NT2/D1 (cell line): ENCODE data around the gene NUBP1.
"Not testable (repeated sequence)": the region's sequence is repeated elsewhere in the genome, so short reads cannot be mapped to it uniquely, and the experiment has no call there.

ENCODE experiments used
- DNase-seq: peaks from one replicate; pipeline ENCODE4 v3.0.0-alpha.2; 2011; ENCODE audit warnings: low read depth, low spot score
- H3K27me3 ChIP-seq: 2 replicates; pipeline ENCODE4 v1.6.0; 2011; ENCODE audit warnings: mild to moderate bottlenecking; ENCODE audit not compliant: insufficient read length, insufficient read depth
- H3K36me3 ChIP-seq: 2 replicates; pipeline ENCODE4 v1.6.1; 2011; ENCODE audit warnings: mild to moderate bottlenecking, low read length, mixed read lengths; ENCODE audit not compliant: insufficient read depth, insufficient read length
- H3K4me1 ChIP-seq: 2 replicates; pipeline ENCODE4 v1.5.1; 2011; ENCODE audit not compliant: insufficient read depth, insufficient read length
- H3K4me3 ChIP-seq: 2 replicates; pipeline ENCODE4 v1.5.1; 2011; ENCODE audit warnings: low read depth; ENCODE audit not compliant: insufficient read length
- H3K9ac ChIP-seq: 2 replicates; pipeline ENCODE4 v1.6.0; 2011; ENCODE audit warnings: low read depth; ENCODE audit not compliant: insufficient read length
- H3K9me3 ChIP-seq: 2 replicates; pipeline ENCODE4 v1.5.1; 2011; ENCODE audit warnings: mild to moderate bottlenecking, low read length; ENCODE audit not compliant: insufficient read depth
- SUZ12 ChIP-seq: IDR thresholded peaks from 2 replicates; pipeline ENCODE4 v1.6.1; 2011; ENCODE audit not compliant: insufficient read length, insufficient read depth; ENCODE audit errors: extremely low read depth
- YY1 ChIP-seq: IDR thresholded peaks from 2 replicates; pipeline ENCODE4 v1.6.1; 2011; ENCODE audit not compliant: insufficient read length, insufficient read depth
- ZNF274 ChIP-seq: IDR thresholded peaks from 2 replicates; pipeline ENCODE4 v1.6.1; 2011; ENCODE audit warnings: mild to moderate bottlenecking, low read depth, low read length

The NUBP1 gene

DNA sequence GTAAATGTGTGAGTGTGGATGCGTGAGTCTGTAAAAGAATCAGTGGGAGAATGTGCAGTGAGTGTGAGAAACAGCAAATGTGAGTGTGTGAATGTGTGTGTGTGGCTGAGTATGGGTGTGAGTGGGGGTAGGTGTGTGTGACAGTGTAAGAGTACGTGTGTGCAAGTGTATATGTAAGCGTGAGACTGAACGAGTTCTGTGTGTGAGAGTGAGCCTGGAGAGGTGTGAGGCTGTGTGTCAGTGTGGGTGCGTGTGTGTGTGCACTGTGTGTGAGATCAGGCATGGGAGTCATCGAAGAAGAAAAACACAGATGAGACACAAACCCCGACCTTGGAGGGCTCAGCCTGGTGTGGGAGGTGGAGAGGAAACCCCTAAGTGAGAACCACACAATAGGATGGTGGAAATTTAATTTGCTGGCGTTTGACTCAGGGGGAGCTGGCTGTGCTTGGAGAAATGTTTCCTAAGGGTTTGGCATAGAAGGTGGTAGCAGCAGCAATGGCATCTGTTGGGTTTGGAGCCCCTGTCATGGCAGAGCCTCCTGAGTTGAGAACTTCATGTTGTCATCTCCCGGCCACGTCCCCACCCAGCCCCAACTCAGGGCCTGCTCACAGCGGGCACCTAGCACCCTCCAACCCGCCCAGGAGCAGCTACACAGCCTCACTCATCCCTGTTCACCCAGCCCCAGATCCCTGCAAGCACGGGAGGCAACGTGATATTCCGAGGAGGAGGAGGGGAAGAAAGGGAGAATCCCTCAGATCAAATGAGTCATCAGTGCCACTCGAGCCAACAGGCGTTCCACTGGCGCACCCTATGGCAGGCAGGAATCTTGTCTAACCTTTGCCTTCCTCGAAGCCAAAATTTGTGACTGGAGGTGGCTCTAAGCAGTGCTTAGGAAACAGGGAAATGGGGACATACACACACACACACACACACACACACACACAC, 14.3 kb upstream of the NUBP1 start:
- Histone ChIP-seq H3K9me3 (peaks cover 13% of the 10 kb centered on the region), H3K27me3 (no peaks in the 10 kb centered on the region), H3K36me3 (no peaks in the 10 kb centered on the region), H3K9ac (no peak overlapping the region), H3K4me1 (peaks cover 2% of the 10 kb centered on the region), H3K4me3 (no peak overlapping the region)
- TF ChIP-seq ZNF274 (no peak), SUZ12 (no peak), YY1 (no peak)
- DNase-seq, result no peak

DNA sequence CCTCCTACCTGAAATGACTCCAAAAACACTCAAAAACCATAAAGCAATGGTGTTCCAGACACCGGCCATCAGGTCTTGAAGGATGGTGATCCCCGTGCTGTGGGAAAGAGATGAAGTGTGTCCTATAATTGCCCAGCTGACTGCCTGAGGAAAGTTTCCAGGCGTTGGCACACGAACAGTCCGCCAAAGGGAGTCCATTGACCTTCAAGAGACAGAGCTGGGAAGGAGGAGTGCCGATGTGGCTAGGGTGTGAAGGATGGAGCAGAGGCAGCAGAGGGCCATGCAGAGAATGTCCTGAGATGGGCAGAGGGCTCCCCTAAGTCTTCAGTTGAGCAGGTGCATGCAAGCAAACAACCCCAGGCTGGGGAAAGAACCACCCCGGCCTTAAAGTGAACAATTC, 11.9 kb upstream of the NUBP1 start:
- Histone ChIP-seq H3K36me3 (no peaks in the 10 kb centered on the region), H3K4me1 (peaks cover 2% of the 10 kb centered on the region), H3K4me3 (no peak overlapping the region), H3K9me3 (peaks cover 13% of the 10 kb centered on the region), H3K9ac (no peak overlapping the region), H3K27me3 (no peaks in the 10 kb centered on the region)
- TF ChIP-seq SUZ12 (no peak), YY1 (no peak), ZNF274 (no peak)
- DNase-seq, result no peak

DNA sequence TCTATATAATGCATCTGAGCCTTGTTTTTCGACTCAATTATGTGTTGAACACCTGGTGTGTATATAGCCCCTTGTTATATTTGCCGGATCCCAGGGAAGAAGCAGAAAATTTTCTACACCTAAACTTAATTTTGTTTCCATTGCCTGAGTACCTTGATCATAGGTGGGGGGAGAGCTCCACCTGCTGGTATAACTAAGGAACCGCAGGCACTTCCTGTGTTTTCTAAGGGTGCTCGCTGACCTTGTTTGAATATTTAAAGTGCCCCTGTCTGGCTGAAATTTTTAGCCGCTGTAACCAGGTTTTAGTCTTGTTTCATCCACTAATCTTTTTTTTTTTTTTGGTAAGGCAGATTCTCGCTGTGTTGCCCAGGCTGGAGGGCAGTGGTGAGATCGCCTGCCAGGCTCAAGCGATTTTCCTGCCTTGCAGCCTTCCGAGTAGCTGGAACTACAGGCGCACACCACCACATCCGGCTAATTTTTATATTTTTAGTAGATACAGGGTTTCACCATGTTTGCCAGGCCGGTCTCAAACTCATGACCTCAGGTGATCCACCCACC, 6.5 kb upstream of the NUBP1 start:
- H3K9ac ChIP-seq, result peak overlapping the region; percentile 17
- DNase-seq, result peak; percentile 56

DNA sequence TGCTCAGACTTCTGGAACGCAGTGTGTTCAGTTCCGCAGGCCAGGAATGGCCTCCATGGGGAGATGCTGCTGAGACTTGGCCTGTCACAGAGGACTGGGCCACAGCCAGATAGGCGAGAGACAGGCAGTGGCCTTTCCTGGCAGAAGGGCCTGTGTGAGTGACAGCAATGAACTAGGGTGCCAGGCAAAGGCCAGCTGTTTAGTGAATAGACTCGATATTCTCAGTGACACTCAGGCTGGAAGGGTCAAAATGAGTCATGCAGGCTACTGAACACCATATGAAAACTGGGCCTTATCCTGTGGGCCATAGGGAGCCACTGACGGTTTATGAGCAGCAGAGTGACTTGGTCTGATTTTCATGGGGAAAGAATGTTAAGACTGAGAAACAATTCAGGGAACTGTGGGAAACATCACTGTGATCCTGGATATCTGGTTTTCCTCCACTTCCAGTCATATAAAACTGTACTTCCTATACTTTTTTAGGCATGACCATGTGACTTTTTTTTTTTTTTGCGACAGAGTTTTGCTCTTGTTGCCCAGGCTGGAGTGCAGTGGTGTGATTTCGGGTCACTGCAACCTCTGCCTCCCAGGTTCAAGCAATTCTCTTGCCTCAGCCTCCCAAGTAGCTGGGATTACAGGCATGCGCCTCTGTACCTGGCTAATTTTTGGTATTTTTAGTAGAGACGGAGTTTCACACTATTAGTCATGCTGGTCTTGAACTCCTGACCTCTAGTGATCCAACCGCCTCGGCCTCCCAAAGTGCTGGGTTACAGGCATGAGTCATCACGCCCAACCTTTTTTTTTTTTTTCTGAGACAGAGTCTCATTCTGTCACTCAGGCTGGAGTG, 5.2 kb upstream of the NUBP1 start:
- TF ChIP-seq SUZ12, result no peak
- TF ChIP-seq YY1, result no peak
- no peak for TF ChIP-seq ZNF274
- peak; percentile 42 for DNase-seq
- H3K9ac ChIP-seq, result no peak overlapping the region
- H3K9me3 ChIP-seq, result peaks cover 7% of the 10 kb centered on the region
- no peaks in the 10 kb centered on the region for H3K36me3 ChIP-seq
- no peaks in the 10 kb centered on the region for H3K27me3 ChIP-seq
- H3K4me1 ChIP-seq, result peaks cover 2% of the 10 kb centered on the region
- H3K4me3 ChIP-seq, result no peak overlapping the region

More for the DNA sequence above, 6.5 kb upstream of the NUBP1 start:
- peaks cover 2% of the 10 kb centered on the region for H3K4me1 ChIP-seq
- H3K27me3 ChIP-seq, result no peaks in the 10 kb centered on the region
- H3K9me3 ChIP-seq, result peaks cover 13% of the 10 kb centered on the region
- TF ChIP-seq YY1 (no peak), ZNF274 (no peak), SUZ12 (no peak)
- no peaks in the 10 kb centered on the region for H3K36me3 ChIP-seq
- H3K4me3 ChIP-seq, result no peak overlapping the region

DNA sequence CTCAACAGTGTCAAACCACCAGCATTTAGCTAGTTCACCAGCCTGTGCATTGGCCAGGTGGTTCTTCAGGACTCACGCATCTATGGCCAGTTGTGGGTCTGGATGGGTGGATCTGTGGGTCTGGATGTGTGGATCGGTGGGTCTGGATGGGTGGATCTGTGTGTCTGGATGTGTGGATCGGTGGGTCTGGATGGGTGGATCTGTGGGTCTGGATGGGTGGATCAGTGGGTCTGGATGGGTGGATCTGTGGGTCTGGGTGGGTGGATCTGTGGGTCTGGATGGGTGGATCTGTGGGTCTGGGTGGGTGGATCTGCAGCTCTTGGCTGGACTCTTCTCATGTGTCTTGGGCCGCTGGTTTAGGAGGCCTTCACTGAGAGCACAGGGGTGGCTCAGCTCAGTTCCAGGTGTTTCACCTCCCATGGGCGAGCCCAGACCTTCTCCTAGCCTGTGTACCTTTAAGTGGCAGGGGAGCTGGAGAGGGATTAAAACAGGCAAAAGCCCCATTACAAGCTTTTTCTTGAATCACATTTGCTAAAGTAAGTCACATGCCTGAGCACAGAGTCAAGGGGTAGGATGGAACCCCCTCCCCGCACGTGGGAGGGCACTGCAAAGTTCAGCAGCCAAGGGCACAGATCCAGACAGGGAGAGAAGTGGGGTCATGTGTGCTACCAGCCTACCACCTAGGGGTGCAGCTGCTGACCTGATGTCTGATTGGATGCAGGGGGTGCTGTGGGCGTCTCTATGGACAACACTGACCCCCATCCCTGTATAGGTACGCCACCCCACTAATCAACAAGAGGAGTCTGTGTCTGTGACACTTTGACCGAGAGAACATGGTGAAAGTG, 3.4 kb upstream of the NUBP1 start:
- Histone ChIP-seq H3K9me3 (no peaks in the 10 kb centered on the region), H3K4me3 (no peak overlapping the region), H3K36me3 (no peaks in the 10 kb centered on the region), H3K4me1 (peaks cover 2% of the 10 kb centered on the region), H3K9ac (no peak overlapping the region), H3K27me3 (no peaks in the 10 kb centered on the region)
- TF ChIP-seq ZNF274 (no peak), SUZ12 (no peak), YY1 (no peak)
- DNase-seq, result no peak

DNA sequence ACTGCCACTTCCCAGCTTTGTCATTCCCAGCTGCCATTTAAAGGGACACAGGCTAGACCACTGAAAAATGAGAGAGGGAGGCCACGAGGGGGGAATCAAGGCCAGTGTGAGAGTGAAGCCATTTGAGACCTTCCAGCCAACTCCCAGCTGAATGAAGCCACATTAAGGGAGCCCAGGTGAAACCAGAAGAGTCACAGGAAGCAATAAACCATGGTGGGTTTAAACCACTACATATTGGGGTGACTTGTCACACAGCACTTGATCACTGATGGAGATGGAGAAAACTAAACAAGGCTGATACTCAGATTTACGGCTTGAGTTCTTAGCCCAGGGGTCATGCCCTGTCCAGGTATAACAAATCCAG, 2.8 kb upstream of the NUBP1 start:
- H3K9ac ChIP-seq, result no peak overlapping the region
- TF ChIP-seq ZNF274 (no peak), SUZ12 (no peak), YY1 (no peak)
- H3K9me3 ChIP-seq, result no peaks in the 10 kb centered on the region
- peaks cover 2% of the 10 kb centered on the region for H3K4me1 ChIP-seq
- peaks cover 5% of the 10 kb centered on the region for H3K36me3 ChIP-seq
- no peaks in the 10 kb centered on the region for H3K27me3 ChIP-seq
- DNase-seq, result no peak
- H3K4me3 ChIP-seq, result no peak overlapping the region

DNA sequence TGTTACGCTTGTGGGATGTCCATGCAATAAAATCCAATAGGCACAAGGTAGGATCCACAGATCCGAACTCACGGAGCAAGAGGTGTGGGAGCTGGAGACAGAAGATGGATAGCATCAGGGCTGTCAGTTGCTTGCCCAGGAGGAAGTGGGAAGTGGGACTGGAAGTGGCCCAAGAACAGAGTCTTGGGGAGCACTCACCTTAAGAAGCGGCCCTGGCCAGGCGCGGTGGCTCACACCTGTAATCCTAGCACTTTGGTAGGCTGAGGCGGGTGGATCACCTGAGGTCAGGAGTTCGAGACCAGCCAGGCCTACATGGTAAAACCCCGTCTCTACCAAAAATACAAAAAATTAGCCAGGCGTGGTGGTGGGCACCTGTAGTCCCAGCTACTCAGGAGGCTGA, 2.4 kb upstream of the NUBP1 start:
- DNase-seq, H3K36me3 ChIP-seq, H3K9me3 ChIP-seq, H3K27me3 ChIP-seq, H3K4me3 ChIP-seq, H3K4me1 ChIP-seq, H3K9ac ChIP-seq: not testable (repeated sequence)
